Thyroid gland (tissue), 4 donors: Measurements from ENCODE around the gene DNAH9.

Experiments used
- POLR2A ChIP-seq, 2 donors: fragments of 450-650 bp; IDR thresholded peaks; one replicate each; pipeline ENCODE4 v1.6.1; 2017; ENCODE audit warnings: antibody characterized with exemption in 2 of 2, mild to moderate bottlenecking in 2 of 2, moderate library complexity in 1 of 2
- TF ChIP-seq, protein P1 (sequence below), 6 experiments: fragments of 200-600 bp in 3 of 6; fragments of 450-650 bp in 3 of 6; sonication (generic) in 3 of 6; IDR thresholded peaks; one replicate each; pipeline ENCODE4 v1.5.1; 2016 to 2019; ENCODE audit warnings: antibody characterized with exemption in 6 of 6, mild to moderate bottlenecking in 2 of 6, inconsistent platforms in 1 of 6, moderate library complexity in 1 of 6

DNA sequence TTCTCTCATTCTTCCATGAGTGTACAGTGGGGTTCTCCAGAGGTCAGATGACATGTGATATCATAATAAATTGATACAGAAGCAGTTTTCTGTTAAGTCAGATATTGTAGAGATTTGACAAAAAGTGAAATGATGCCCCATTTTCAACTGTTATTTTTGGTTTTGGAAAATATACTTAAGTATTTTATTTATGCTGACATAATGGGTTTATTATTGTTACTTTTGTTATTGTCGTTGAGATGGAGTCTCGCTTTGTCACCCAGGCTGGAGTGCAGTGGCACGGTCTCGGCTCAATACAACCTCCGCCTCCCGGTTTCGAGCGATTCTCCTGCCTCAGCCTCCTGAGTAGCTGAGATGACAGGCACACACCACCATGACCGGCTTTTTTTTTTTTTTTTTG is 94.4 kb downstream of the DNAH9 start:
- TF ChIP-seq, protein P1, sequence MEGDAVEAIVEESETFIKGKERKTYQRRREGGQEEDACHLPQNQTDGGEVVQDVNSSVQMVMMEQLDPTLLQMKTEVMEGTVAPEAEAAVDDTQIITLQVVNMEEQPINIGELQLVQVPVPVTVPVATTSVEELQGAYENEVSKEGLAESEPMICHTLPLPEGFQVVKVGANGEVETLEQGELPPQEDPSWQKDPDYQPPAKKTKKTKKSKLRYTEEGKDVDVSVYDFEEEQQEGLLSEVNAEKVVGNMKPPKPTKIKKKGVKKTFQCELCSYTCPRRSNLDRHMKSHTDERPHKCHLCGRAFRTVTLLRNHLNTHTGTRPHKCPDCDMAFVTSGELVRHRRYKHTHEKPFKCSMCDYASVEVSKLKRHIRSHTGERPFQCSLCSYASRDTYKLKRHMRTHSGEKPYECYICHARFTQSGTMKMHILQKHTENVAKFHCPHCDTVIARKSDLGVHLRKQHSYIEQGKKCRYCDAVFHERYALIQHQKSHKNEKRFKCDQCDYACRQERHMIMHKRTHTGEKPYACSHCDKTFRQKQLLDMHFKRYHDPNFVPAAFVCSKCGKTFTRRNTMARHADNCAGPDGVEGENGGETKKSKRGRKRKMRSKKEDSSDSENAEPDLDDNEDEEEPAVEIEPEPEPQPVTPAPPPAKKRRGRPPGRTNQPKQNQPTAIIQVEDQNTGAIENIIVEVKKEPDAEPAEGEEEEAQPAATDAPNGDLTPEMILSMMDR (IDR thresholded peaks at IDR 0.05), result no peak
- no peak for TF ChIP-seq POLR2A (IDR thresholded peaks at IDR 0.05)
